PC-3 (cell line): Measurements from ENCODE around the gene ARVCF.

Source experiments
- CTCF ChIP-seq: fragments of 300-600 bp; sonication (generic); conservative IDR thresholded peaks from 2 replicates; pipeline ENCODE4 v1.5.1; 2017; ENCODE audit warnings: antibody characterized with exemption, low read depth, mild to moderate bottlenecking, low read length
- EZH2 ChIP-seq: fragments of 300-600 bp; sonication (generic); IDR thresholded peaks from one replicate; pipeline ENCODE4 v1.6.1; 2017; ENCODE audit warnings: antibody characterized with exemption, mild to moderate bottlenecking, low read length; ENCODE audit not compliant: unreplicated experiment

- TF ChIP-seq CTCF (no peak), EZH2 (no peak)
Observed at GRCh38 chr22:19991645-19992451, 24.8 kb downstream of the ARVCF start.
